ENCODE data around the gene ATG4A. TPM values are rescaled to one million over a fixed set of nuclear protein-coding genes. Genes with fewer than 3 reads are reported as not detected.

The ATG4A gene
- total RNA-seq: 10.9 and 13.9 TPM in 2 replicates

GRCh38 chrX:108091264-108091877, at the start of gene ATG4A, which contains the start of gene PSMD10:
TSS of gene ATG4A (plus strand) at chrX:108091778. CDS start at chrX:108091827, 49 bp downstream.
TSS of gene PSMD10 (minus strand) at chrX:108091542. CDS start at chrX:108091520, 22 bp downstream.
- peak; percentile 96 to 97 for DNase-seq (ENCODE audit: low read depth in 2 of 2)

GRCh38 chrX:108044554-108045256, 46.9 kb upstream of the ATG4A start, which contains the start of gene VSIG1:
TSS of gene VSIG1 (plus strand) at chrX:108045065. CDS start at chrX:108045131, 66 bp downstream.
- DNase-seq (ENCODE audit: low read depth in 2 of 2): no peak

- peak in 1 of 2 donors; percentile 4 for DNase-seq (ENCODE audit: low read depth in 2 of 2)
These were observed 41.9 kb upstream of the ATG4A start for GRCh38 chrX:108049649-108050048.

GRCh38 chrX:108053218-108053617, 38.4 kb upstream of the ATG4A start:
- DNase-seq (ENCODE audit: low read depth in 2 of 2): no peak

- no peak for DNase-seq (ENCODE audit: low read depth in 2 of 2)
These were observed 36.0 kb upstream of the ATG4A start for GRCh38 chrX:108055546-108055945.

- no peak for DNase-seq (ENCODE audit: low read depth in 2 of 2)
These were observed 31.8 kb upstream of the ATG4A start for GRCh38 chrX:108059801-108060200.

- no peak for DNase-seq (ENCODE audit: low read depth in 2 of 2)
These were observed 27.6 kb upstream of the ATG4A start for GRCh38 chrX:108064001-108064400.

GRCh38 chrX:108064613-108065012, 27.0 kb upstream of the ATG4A start:
- DNase-seq (ENCODE audit: low read depth in 2 of 2): no peak

GRCh38 chrX:108068121-108068520, 23.5 kb upstream of the ATG4A start:
- DNase-seq (ENCODE audit: low read depth in 2 of 2): no peak

- DNase-seq (ENCODE audit: low read depth in 2 of 2): peak; percentile 4 to 49
These were observed 20.7 kb upstream of the ATG4A start for GRCh38 chrX:108070891-108071290.

- DNase-seq (ENCODE audit: low read depth in 2 of 2): peak in 1 of 2 donors; percentile 25
These were observed 20.0 kb upstream of the ATG4A start for GRCh38 chrX:108071578-108071977.

- peak in 1 of 2 donors; percentile 41 for DNase-seq (ENCODE audit: low read depth in 2 of 2)
These were observed 18.8 kb upstream of the ATG4A start for GRCh38 chrX:108072746-108073145.

GRCh38 chrX:108081110-108081509, 10.5 kb upstream of the ATG4A start:
- DNase-seq (ENCODE audit: low read depth in 2 of 2): no peak

- DNase-seq (ENCODE audit: low read depth in 2 of 2): no peak
These were observed 3.8 kb upstream of the ATG4A start for GRCh38 chrX:108087792-108088191.

- no peak for DNase-seq (ENCODE audit: low read depth in 2 of 2)
These were observed 3.1 kb upstream of the ATG4A start for GRCh38 chrX:108088511-108088910.

- peak; percentile 15 to 39 for DNase-seq (ENCODE audit: low read depth in 2 of 2)
These were observed 901 bp upstream of the ATG4A start for GRCh38 chrX:108090491-108091263.

- DNase-seq (ENCODE audit: low read depth in 2 of 2): peak; percentile 3 to 21
These were observed 307 bp downstream of the ATG4A start for GRCh38 chrX:108091878-108092291.

GRCh38 chrX:108097380-108097779, 5.8 kb downstream of the ATG4A start:
- DNase-seq (ENCODE audit: low read depth in 2 of 2): peak in 1 of 2 donors; percentile 35

- no peak for DNase-seq (ENCODE audit: low read depth in 2 of 2)
These were observed 13.9 kb downstream of the ATG4A start for GRCh38 chrX:108105473-108105872.

- no peak for DNase-seq (ENCODE audit: low read depth in 2 of 2)
These were observed 23.0 kb downstream of the ATG4A start for GRCh38 chrX:108114541-108114940.

GRCh38 chrX:108117988-108118387, 26.4 kb downstream of the ATG4A start:
- DNase-seq (ENCODE audit: low read depth in 2 of 2): no peak

- no peak for DNase-seq (ENCODE audit: low read depth in 2 of 2)
These were observed 29.7 kb downstream of the ATG4A start for GRCh38 chrX:108121291-108121690.
